LNCaP clone FGC (cell line): ENCODE data around the gene L3MBTL3.

ENCODE experiments used
- DNase-seq: peaks from one replicate; pipeline ENCODE4 v3.0.0-alpha.2; 2011; ENCODE audit warnings: low read depth
- H3K4me3 ChIP-seq: 2 replicates; pipeline ENCODE4 v1.5.1; 2011; ENCODE audit warnings: mild to moderate bottlenecking, low read depth, low read length, control low read depth
- TF ChIP-seq, protein P1 (sequence below): IDR thresholded peaks from 2 replicates; pipeline ENCODE4 v1.5.1; 2012; ENCODE audit warnings: mild to moderate bottlenecking; ENCODE audit not compliant: control insufficient read depth, insufficient read depth; ENCODE audit errors: extremely low read depth

The L3MBTL3 gene

DNA sequence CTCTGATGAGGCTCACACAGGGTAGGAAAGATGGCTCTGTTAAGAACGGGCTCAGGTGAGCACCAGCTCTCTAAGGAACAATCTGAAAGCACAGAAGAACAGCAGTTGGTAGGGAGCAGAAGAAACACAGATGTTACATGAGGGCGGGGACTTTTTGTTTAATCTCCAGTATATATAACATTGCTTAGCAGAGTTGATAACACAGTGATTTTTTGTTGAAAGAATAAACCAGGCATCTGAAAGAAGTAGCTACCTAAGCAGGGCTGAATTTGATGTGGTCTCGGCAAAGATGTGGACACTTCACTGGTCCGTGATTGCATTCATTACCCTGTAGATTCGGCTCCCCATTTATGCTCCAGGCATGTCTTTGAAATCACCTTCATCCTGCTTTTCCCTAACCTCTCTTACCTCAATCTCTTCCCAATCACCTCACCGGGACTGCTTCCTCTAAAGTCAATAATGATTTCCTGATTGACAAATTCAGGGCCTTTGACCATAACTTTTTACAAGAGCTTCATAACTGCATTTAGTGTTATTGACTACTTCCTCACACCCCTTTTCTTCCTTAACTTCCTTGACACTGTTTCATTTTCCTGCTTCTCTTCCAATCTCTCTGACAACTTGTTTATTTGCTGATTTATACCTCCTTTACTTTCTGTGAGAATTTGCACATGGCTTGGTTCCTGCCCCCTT is 170.0 kb downstream of the L3MBTL3 start:
- TF ChIP-seq, protein P1, sequence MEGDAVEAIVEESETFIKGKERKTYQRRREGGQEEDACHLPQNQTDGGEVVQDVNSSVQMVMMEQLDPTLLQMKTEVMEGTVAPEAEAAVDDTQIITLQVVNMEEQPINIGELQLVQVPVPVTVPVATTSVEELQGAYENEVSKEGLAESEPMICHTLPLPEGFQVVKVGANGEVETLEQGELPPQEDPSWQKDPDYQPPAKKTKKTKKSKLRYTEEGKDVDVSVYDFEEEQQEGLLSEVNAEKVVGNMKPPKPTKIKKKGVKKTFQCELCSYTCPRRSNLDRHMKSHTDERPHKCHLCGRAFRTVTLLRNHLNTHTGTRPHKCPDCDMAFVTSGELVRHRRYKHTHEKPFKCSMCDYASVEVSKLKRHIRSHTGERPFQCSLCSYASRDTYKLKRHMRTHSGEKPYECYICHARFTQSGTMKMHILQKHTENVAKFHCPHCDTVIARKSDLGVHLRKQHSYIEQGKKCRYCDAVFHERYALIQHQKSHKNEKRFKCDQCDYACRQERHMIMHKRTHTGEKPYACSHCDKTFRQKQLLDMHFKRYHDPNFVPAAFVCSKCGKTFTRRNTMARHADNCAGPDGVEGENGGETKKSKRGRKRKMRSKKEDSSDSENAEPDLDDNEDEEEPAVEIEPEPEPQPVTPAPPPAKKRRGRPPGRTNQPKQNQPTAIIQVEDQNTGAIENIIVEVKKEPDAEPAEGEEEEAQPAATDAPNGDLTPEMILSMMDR: no peak
- H3K4me3 ChIP-seq: no peak overlapping the region

DNA sequence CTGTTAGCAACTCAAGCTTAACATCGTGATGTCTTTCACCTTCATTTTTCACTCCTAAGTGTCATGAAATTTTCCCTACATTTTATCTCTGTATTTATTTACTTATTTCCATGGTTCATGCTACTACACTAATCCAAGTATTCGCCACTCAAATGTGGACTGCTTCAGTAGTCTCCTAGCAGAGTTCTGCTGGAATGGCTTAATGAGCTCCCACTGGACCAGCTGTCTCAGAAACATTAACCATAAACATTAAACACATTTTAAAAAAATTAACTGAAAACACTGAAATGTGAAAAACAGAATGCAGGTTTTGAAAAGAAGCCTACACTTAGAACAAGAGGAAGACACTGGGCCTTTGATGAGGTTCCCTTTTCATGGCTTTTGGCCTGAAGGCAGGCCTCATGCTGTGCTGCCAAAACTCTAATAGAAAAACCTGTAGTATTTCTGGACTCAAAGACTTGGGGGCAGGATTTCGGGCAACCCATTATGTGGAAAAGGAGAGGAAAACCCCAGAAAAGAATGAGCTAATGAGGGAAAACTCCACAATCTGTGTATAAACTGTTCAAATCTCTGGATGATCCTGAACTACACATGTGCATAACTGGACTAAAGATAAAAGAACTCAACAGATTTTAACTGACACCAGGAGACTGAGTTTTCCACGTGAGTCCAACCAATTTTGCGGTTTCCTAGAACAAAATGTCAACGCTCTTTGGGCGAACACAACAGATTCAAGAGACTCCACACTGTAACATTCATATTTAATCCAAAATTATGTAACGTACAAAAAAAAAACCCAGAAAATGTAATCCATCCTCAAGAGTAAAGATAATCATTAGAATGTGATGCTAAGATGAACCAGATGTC is 171.4 kb downstream of the L3MBTL3 start:
- no peak for DNase-seq
- TF ChIP-seq, protein P1: no peak
- no peak overlapping the region for H3K4me3 ChIP-seq

More for the DNA sequence above, 170.0 kb downstream of the L3MBTL3 start:
- no peak for DNase-seq
